HL-60 (cell line): ENCODE results near the gene EREG.

Source experiments
- DNase-seq, 2 experiments: peaks; one replicate each; pipeline ENCODE4 v3.0.0-alpha.2; 2010 to 2020; ENCODE audit warnings: low read depth in 1 of 2, low spot score in 1 of 2
- H3K27ac ChIP-seq: fragments of 250-450 bp; sonication (Bioruptor Pico); replicated peaks from 2 replicates; pipeline ENCODE4 v1.5.1; 2020; ENCODE audit warnings: mild to moderate bottlenecking, moderate library complexity
- H3K27me3 ChIP-seq: fragments of 250-450 bp; sonication (Bioruptor Pico); 2 replicates; pipeline ENCODE4 v1.5.1; 2021; ENCODE audit warnings: mild to moderate bottlenecking, moderate library complexity; ENCODE audit not compliant: insufficient read depth, poor library complexity, severe bottlenecking
- H3K4me3 ChIP-seq: replicated peaks from 2 replicates; pipeline ENCODE4 v1.5.1; 2011; ENCODE audit warnings: mild to moderate bottlenecking, control low read depth, low read length; ENCODE audit not compliant: insufficient read depth
- CTCF ChIP-seq: IDR thresholded peaks from one replicate; pipeline ENCODE4 v1.5.1; 2011; ENCODE audit warnings: low read length, control low read depth, inconsistent platforms; ENCODE audit not compliant: insufficient read depth
- GABPA ChIP-seq: IDR thresholded peaks from 2 replicates; pipeline ENCODE4 v1.6.1; 2012; ENCODE audit warnings: low read depth
- POLR2AphosphoS5 ChIP-seq: IDR thresholded peaks from 2 replicates; pipeline ENCODE4 v1.6.1; 2012; ENCODE audit warnings: low read depth
- REST ChIP-seq: IDR thresholded peaks from 2 replicates; pipeline ENCODE4 v1.6.1; 2012; ENCODE audit warnings: low read depth; ENCODE audit not compliant: insufficient replicate concordance
- SPI1 ChIP-seq: IDR thresholded peaks from 2 replicates; pipeline ENCODE4 v1.6.1; 2012; ENCODE audit warnings: low read depth, mild to moderate bottlenecking, borderline replicate concordance

Gene EREG

DNA sequence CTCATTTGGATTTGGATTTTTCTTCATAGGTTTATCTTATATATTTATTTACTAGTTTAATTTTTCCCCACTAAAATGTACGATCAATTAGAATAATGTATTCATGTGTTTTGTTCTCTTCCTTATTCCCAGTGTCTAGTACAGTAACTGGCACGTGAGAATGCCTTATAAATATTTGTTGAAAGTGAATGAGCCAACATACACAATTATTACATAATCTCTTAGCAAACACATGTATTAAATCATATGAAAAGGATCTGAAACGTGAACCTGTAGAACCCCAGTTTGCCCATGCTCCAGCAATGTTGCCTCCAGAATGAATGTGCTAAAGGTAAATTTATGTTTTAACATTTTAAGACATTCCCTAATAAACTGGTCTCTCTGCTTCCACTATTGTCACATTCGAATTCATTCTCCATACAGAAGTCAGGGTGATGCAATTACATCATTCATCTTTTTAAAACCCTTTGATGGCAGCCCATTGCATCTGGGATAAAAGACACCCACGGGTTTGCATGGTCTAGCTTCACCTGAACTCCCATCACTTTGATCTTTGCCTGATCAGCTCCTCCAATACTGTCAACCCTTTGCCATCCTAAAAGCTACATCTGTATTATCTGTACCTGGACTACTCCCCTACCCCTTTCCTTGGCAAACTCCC lies 49.3 kb downstream of the EREG start:
- DNase-seq = no peak

GRCh38 chr4:74415602-74416300 lies 50.8 kb downstream of the EREG start:
- TF ChIP-seq CTCF = no peak
- no peak for TF ChIP-seq SPI1
- no peak for TF ChIP-seq GABPA
- no peak for TF ChIP-seq POLR2AphosphoS5
- TF ChIP-seq REST = no peak
- no peak overlapping the region for H3K4me3 ChIP-seq

More for the DNA sequence above, 49.3 kb downstream of the EREG start:
- H3K27me3 ChIP-seq = no peaks in the 10 kb centered on the region
- TF ChIP-seq GABPA (no peak), SPI1 (no peak), CTCF (no peak), POLR2AphosphoS5 (no peak), REST (no peak)
- no peak overlapping the region for H3K27ac ChIP-seq
- no peak overlapping the region for H3K4me3 ChIP-seq

DNA sequence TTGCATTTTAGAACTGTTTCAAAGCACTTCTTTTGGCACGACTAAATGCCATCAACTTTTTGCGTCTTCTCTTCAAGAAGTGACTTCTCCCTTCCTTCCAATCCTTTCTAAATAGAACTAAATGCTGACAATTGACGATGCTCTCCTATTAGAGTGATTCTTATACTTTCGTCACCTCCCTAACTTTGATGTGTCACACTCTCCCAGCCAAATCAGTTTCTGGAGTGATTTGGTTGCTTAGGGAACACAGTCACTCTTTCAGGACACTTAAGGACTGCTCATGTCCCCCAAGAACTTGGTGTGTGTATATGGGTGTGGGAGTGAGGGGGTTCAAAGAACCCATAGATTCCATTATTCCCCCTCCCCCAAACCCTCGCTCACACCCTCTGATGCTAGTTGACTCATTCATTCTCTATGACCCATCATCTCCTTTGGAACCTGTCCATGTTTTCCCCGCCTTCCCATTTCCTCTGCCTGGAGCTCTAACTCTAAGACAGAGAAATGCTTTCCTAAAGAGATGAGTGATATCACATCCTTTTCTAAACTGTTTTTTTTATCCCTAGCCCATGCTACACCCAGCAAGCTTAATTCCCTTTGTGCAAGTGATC lies 53.2 kb downstream of the EREG start:
- no peak overlapping the region for H3K4me3 ChIP-seq
- no peak overlapping the region for H3K27ac ChIP-seq
- DNase-seq = no peak
- no peaks in the 10 kb centered on the region for H3K27me3 ChIP-seq
- TF ChIP-seq CTCF = no peak
- no peak for TF ChIP-seq POLR2AphosphoS5
- TF ChIP-seq GABPA = no peak
- no peak for TF ChIP-seq REST
- no peak for TF ChIP-seq SPI1

More at GRCh38 chr4:74415602-74416300, 50.8 kb downstream of the EREG start:
- Histone ChIP-seq H3K27ac (no peak overlapping the region), H3K27me3 (no peaks in the 10 kb centered on the region)
- DNase-seq = no peak
